IPS-11a (cell line): ENCODE data around the gene NUDT14.

Experiments
- H3K4me3 ChIP-seq: one replicate; pipeline ENCODE4 v1.5.1; 2013; ENCODE audit warnings: low read depth, low read length, control low read depth

The NUDT14 gene

GRCh38 chr14:105147671-105148603, 33.2 kb downstream of the NUDT14 start:
- H3K4me3 ChIP-seq = no peak overlapping the region

- no peak overlapping the region for H3K4me3 ChIP-seq
Measured at GRCh38 chr14:105146976-105147635, 34.0 kb downstream of the NUDT14 start.

GRCh38 chr14:105146181-105146975, 34.7 kb downstream of the NUDT14 start:
- no peak overlapping the region for H3K4me3 ChIP-seq

DNA sequence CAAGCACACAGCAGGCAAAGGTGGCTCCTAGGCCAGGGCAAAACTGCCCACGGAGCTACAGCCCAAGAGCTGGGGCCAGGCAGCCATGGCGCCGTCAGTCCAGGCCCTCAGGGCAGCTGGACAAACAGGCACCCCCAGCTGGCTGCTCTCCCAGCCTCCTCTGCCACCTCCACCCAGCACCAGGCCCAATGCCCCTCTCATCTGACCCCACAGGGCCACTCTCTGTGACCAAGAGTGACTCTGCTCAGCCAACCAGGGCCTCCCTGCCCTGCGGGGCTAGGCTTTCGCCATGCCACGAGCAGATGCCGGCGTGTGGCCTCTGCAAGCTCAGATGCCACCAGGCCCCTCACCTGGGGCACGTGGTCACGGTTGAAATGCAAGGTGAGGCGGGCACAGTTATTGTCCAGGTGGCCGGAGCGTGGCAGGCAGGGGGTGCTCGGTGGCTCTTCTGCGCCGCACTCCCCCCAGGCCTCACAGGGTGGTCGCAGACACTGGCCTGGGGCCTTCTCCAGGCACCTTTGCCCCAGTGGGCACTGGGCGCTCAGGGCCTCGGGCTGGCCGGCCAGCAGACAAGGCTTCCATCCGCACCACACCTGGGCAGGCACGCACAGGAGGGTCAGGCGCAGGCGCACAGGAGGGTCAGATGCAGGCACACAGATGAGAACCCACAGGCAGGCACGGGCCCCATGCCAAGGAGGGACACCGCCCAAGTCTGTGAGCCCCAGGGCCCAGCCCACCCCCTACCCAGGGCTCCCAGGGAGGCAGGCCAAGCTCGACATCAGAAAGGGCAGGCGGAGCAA, 35.5 kb downstream of the NUDT14 start:
- H3K4me3 ChIP-seq = no peak overlapping the region

GRCh38 chr14:105144666-105145380, 36.3 kb downstream of the NUDT14 start:
- no peak overlapping the region for H3K4me3 ChIP-seq

DNA sequence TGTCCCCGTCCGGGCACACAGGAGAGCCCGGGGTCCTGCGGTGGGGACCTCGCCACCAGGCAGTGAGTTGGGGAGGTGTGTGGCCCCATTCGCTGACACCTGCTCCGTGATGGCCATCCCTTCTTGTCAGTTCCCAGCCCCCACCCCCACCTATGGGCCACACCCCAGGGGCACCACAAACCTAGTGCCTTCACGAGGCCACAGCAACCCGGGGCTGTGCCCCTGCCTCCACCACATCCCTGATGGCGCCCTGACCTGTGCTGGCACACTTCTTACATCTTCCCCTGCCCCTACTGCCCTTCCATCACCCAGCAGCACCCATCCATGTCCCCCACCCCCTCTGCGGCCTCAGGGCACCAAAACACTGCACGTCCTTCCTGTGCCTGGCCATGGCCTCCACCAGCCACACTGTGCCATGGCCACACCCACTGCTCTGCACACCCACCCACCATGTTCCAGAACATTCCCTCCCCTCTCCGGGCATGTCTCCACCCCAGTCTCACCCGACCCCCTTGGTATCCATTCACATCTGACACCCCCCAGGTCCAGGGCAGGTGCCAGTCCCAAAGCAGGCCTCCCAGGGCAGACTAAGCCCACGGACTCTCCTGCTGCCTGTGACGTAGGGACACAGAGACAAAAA, 37.0 kb downstream of the NUDT14 start:
- H3K4me3 ChIP-seq = no peak overlapping the region

DNA sequence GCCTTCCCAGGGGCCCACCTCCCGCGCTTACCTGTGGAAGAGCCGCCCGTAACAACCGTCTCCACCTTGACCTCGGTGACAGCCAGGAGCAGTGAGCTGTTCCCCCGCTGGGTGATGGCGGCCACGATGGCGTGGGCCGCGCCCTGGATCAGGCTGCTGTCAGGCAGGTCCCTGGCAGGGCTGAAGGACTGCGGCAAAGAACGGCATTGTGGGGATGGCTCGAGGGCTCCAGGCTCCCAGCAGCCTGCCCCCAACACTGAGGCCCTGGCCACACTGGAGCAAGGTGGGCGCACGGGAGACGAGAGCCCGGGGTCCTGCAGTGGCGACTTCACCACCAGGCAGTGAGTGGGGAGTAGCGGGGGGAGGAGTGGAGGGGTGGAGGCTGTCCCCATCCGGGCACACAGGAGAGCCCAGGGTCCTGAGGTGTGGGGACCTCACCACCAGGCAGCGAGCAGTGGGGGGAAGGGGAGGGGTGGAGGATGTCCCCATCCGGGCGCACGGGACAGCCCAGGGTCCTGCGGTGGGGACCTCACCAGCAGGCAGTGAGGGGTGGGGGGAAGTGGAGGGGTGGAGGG, 37.6 kb downstream of the NUDT14 start:
- no peak overlapping the region for H3K4me3 ChIP-seq

DNA sequence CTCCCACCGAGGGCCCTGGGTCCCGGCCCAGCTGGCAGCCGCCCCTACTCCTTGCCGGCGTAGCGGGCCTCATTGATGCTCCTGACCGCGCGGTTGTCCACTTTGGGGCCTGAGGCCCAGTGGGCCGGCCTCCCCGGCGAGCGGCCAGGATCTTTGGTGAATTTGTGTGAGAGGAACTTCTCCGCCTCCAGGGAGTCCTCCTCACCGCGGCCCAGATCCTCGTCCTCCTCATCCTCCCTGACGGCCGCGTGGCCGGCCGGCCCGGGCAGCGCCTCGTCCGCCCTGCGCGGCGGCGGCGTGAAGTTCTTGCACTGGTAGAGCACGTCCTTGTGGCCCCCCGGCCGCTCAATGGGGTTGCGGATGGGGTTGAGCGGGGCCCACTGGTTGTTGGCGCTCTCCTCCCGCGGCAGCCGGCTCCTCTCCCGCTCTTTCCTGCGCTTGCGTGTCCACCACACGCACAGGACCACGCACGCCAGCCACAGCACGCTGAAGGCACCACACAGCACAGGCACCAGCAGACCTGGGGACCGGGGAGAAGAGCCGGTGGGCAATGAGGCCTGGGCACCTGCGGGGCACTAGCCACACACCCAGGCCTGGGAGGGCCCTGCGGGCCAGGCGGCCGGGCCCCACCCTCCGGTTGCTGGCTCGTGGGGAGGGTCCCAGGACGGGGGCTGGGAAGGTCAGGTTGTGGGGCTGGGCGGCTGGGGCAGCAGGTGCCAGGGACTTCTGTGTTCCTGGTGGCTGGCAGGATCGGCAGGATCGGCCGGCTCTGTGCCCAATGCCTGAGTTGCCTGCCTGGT, 38.3 kb downstream of the NUDT14 start:
- H3K4me3 ChIP-seq = no peak overlapping the region

- H3K4me3 ChIP-seq = no peak overlapping the region
Measured at GRCh38 chr14:105141486-105142281, 39.4 kb downstream of the NUDT14 start.

DNA sequence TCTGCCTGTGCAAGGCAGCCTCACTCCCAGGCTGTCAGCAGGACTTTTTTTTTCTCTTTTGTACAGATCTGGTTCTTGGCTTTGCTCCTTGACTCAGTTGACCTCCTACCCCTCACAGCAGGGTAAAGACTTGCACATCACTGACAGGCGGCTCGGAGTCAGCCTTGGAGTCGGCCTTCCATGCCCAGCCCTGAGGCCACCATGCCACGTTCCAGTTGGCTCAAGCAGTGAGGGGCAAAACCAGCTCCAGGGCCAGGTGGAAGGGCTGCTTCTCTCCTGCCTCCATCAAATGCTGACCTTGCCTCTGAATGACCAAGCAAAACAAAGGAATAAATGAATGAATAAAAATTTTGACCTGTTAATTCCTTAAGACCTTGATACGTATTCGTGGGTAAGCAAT, 40.1 kb downstream of the NUDT14 start:
- no peak overlapping the region for H3K4me3 ChIP-seq

DNA sequence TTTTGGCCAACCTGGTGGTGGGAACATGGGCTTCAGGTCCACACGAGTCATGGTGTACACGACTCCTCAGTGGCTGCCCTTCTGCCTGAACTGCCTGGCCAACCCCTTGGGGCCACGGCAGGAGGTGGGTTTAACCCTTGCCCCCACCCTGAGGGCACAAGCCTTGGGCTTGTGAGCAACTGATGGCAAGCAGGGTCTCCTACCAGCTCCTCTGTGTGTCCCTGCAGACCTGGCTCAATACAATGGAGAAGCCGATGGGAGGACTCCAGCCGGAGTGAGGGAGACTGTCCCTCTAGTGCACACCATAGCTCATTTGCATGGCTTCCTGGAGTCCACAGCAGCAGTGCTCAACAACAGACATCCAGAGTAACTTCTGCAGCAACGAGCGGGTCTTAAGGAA, 40.5 kb downstream of the NUDT14 start:
- no peak overlapping the region for H3K4me3 ChIP-seq

- H3K4me3 ChIP-seq = no peak overlapping the region
Measured at GRCh38 chr14:105139831-105140239, 41.3 kb downstream of the NUDT14 start.

GRCh38 chr14:105139212-105139825, 41.8 kb downstream of the NUDT14 start:
- no peak overlapping the region for H3K4me3 ChIP-seq

DNA sequence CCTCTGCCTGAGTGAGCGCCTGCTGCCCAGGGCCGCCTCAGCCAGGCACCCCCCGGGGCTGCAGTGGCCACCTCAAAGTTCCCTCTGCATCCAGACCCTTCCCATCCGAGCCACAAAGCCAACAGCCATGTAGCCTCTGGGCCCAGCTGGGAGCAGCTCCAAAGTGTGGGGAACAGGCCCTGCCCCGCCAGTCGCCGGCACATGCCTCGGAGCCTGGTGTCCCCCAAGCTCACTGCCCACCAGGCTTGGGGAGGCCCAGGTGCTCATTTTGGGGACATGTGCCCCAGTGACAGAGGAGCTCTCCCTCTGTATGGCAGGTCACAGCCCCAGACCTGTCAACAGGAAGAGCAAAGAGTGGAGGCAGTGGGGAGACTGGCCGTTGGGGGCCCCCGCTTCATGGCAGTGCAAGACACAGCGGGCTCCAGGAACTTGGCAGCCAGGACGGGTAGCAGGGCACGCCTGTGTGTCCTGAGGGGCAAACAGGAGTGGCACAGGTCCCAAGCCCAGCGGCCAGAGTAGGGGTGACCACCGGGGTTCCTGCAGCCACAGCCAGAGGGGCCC, 42.5 kb downstream of the NUDT14 start:
- no peak overlapping the region for H3K4me3 ChIP-seq

- no peak overlapping the region for H3K4me3 ChIP-seq
Measured at GRCh38 chr14:105138021-105138541, 43.0 kb downstream of the NUDT14 start.

- H3K4me3 ChIP-seq = no peak overlapping the region
Measured at GRCh38 chr14:105137481-105138020, 43.6 kb downstream of the NUDT14 start.
